Measurements from ENCODE around the gene KIF25. TPM values are rescaled to one million over a fixed set of nuclear protein-coding genes. Genes with fewer than 3 reads are reported as not detected.

Gene KIF25
- total and polyA plus RNA-seq, 9 donors = 0.32 to 1.2 (median 0.74) TPM; not detected in 4

DNA sequence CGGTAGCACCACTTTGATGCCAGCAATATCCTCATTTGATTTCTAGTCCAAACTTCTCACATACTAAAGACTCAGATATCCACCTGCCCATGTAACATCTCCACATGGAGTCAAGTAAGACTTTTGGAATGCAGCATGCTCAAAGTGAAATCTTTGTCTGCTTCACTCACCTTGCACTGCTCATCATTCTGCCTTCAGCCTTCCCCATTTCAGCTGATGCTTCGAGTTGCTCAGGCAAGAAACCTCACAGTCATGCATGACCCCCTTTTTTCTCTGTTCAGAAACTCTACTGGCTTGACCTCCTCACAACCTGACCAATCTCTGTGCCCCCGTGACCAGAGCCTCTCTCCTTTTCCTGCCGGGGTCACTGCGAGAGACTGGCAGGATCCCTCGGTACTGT, 41.0 kb upstream of the KIF25 start:
- Histone ChIP-seq H3K4me3 (no peak overlapping the region), H3K4me1 (ENCODE audit: insufficient read depth) (no peaks in the 10 kb centered on the region), H3K9me3 (no peaks in the 10 kb centered on the region), H3K27me3 (no peaks in the 10 kb centered on the region), H3K27ac (no peak overlapping the region), H3K36me3 (no peaks in the 10 kb centered on the region)
- TF ChIP-seq POLR2A (IDR thresholded peaks at IDR 0.05) (no peak), EP300 (IDR thresholded peaks at IDR 0.05) (no peak)
- TF ChIP-seq, protein P1, sequence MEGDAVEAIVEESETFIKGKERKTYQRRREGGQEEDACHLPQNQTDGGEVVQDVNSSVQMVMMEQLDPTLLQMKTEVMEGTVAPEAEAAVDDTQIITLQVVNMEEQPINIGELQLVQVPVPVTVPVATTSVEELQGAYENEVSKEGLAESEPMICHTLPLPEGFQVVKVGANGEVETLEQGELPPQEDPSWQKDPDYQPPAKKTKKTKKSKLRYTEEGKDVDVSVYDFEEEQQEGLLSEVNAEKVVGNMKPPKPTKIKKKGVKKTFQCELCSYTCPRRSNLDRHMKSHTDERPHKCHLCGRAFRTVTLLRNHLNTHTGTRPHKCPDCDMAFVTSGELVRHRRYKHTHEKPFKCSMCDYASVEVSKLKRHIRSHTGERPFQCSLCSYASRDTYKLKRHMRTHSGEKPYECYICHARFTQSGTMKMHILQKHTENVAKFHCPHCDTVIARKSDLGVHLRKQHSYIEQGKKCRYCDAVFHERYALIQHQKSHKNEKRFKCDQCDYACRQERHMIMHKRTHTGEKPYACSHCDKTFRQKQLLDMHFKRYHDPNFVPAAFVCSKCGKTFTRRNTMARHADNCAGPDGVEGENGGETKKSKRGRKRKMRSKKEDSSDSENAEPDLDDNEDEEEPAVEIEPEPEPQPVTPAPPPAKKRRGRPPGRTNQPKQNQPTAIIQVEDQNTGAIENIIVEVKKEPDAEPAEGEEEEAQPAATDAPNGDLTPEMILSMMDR (IDR thresholded peaks at IDR 0.05) = no peak
- 97 to 98% (median 98%) methylated on average over 6 of the region's 6 CpGs for WGBS, 3 donors
- intact Hi-C loops (cut with DNase I) = no loop called here
- no peak for DNase-seq

DNA sequence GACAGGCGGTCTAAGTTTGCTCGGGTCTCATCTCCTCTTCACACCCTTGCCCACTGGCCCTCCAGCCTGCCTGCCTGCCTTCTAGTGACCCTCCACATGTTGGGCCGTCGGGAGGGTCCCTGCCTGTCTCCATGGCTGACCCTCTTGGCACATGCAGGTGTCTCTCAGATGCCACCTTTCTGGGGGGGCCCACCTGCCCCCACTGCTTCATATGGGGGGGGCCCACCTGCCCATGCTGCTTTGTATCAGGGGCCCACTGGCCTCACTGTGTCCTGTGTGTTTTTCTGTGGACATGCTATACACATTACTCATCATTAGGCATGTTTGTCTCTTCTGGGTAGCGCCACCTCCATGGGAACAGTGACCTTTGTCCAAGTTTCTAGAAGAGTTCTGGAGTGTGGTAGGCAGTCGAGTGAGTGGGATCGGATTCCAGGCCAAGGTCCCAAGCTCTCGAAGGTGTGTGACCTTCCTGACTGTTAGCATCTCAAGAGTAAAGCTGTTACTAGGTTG, 40.4 kb upstream of the KIF25 start:
- H3K4me1 ChIP-seq (ENCODE audit: insufficient read depth) = no peaks in the 10 kb centered on the region
- intact Hi-C loops (cut with DNase I) = no loop called here
- no peak for TF ChIP-seq EP300 (IDR thresholded peaks at IDR 0.05)
- no peaks in the 10 kb centered on the region for H3K27me3 ChIP-seq
- no peaks in the 10 kb centered on the region for H3K9me3 ChIP-seq
- H3K27ac ChIP-seq = no peak overlapping the region
- no peak for DNase-seq
- H3K4me3 ChIP-seq = no peak overlapping the region
- H3K36me3 ChIP-seq = no peaks in the 10 kb centered on the region
- 93 to 95% (median 94%) methylated on average over 8 of the region's 8 CpGs for WGBS, 3 donors

DNA sequence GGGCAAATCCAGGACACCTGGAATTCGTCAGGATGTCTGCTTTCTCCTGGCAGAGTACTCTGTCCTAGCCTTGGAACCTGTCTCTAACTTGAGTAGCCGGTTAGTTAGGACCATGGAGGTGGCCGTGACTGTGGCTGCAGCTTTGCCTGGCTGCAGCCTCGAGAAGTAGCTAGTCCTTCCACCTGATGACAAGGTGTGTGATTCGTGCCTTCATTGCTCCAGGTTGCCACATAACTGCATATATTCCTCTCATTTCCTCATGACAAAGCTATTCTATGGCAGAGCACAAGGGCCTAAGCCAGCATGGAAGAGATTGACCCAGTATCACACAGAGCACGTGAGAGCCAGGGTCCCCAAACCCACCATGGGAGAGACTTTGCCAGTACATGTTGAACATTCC, 39.8 kb upstream of the KIF25 start:
- Histone ChIP-seq H3K4me1 (ENCODE audit: insufficient read depth) (no peaks in the 10 kb centered on the region), H3K27ac (no peak overlapping the region), H3K36me3 (no peaks in the 10 kb centered on the region), H3K27me3 (no peaks in the 10 kb centered on the region), H3K4me3 (no peak overlapping the region), H3K9me3 (no peaks in the 10 kb centered on the region)
- intact Hi-C loops (cut with DNase I) = no loop called here
- TF ChIP-seq EP300 (IDR thresholded peaks at IDR 0.05) (no peak), POLR2A (IDR thresholded peaks at IDR 0.05) (no peak)
- TF ChIP-seq, protein P1 (IDR thresholded peaks at IDR 0.05) = no peak
- 96 to 99% (median 98%) methylated on average over 6 of the region's 6 CpGs for WGBS, 3 donors
- DNase-seq = no peak

DNA sequence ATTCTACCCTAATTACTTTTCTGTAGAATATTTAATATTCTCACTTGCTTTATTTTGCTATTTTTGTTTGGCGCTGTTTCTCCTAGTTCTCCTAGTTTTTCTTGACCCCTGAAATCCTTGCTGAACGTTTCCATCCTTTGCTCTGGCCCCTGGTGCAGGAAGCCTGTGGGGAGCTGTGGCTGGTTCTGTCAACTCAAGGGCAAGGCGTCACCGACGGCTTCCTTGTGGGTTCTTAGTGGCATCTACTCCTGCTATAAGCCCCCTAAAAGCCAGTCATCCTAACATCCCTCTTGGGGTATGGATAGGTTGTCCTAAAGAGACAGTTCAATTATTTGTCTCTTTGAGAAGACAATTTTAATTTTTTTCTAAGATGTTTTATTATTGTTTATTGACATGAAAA, 36.9 kb upstream of the KIF25 start:
- Histone ChIP-seq H3K9me3 (no peaks in the 10 kb centered on the region), H3K4me1 (ENCODE audit: insufficient read depth) (no peaks in the 10 kb centered on the region), H3K36me3 (no peaks in the 10 kb centered on the region), H3K4me3 (no peak overlapping the region), H3K27ac (no peak overlapping the region), H3K27me3 (no peaks in the 10 kb centered on the region)
- no peak for TF ChIP-seq EP300 (IDR thresholded peaks at IDR 0.05)
- TF ChIP-seq, protein P1 (IDR thresholded peaks at IDR 0.05) = no peak
- no peak for TF ChIP-seq POLR2A (IDR thresholded peaks at IDR 0.05)
- no peak for DNase-seq
- intact Hi-C loops (cut with DNase I) = no loop called here
- 79 to 88% (median 86%) methylated on average over 5 of the region's 5 CpGs for WGBS, 3 donors

DNA sequence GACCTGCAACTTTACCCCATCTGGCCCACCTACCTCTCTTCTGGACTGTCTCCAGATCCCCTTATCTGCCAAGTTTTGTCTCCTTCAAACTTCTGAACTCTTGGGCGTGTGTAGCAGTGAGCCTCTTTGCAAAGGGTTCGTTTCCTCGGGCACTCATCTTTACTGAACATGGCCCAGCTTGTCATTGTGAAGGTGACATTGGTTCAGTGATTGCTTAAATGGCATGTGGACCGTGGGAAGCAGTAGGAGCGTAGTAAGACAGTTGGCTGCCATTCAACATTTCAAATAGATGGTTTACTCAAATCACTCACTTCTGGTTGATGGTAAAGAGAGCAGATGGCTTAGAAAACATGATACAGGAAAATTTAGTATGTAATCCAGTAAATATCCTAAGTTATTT, 34.8 kb upstream of the KIF25 start:
- 92 to 95% (median 95%) methylated on average over 5 of the region's 5 CpGs for WGBS, 3 donors
- H3K4me3 ChIP-seq = no peak overlapping the region
- TF ChIP-seq, protein P1 (IDR thresholded peaks at IDR 0.05) = no peak
- TF ChIP-seq EP300 (IDR thresholded peaks at IDR 0.05) (no peak), POLR2A (IDR thresholded peaks at IDR 0.05) (no peak)
- intact Hi-C loops (cut with DNase I) = no loop called here
- no peaks in the 10 kb centered on the region for H3K9me3 ChIP-seq
- no peak for DNase-seq
- no peaks in the 10 kb centered on the region for H3K36me3 ChIP-seq
- H3K27ac ChIP-seq = no peak overlapping the region
- no peaks in the 10 kb centered on the region for H3K27me3 ChIP-seq
- H3K4me1 ChIP-seq (ENCODE audit: insufficient read depth) = no peaks in the 10 kb centered on the region

All from ovary (tissue), 9 donors.